ENCODE results near the gene PEX16. TPM values are rescaled to one million over a fixed set of nuclear protein-coding genes. Genes with fewer than 3 reads are reported as not detected.

Gene PEX16
- total RNA-seq, 4 donors from 2014 or later: 20.0 to 26.7 (median 21.3) TPM

- Histone ChIP-seq H3K27ac (peak overlapping the region in 1 of 4 donors; percentile 12), H3K4me3 (no peak overlapping the region), H3K27me3 (no peaks in the 10 kb centered on the region), H3K36me3 (peaks cover 0 to 42% of the 10 kb centered on the region in 2 donors), H3K9me3 (no peaks in the 10 kb centered on the region), H3K4me1 (no peaks in the 10 kb centered on the region)
- WGBS, 2 donors (ENCODE audit: low coverage in 1 of 2): 67 to 70% methylated on average over 1 of the region's 1 CpG
- TF ChIP-seq POLR2A (IDR thresholded peaks at IDR 0.05) (no peak), POLR2AphosphoS5 (IDR thresholded peaks at IDR 0.05) (no peak), EP300 (IDR thresholded peaks at IDR 0.05) (no peak)
- TF ChIP-seq, protein P1, sequence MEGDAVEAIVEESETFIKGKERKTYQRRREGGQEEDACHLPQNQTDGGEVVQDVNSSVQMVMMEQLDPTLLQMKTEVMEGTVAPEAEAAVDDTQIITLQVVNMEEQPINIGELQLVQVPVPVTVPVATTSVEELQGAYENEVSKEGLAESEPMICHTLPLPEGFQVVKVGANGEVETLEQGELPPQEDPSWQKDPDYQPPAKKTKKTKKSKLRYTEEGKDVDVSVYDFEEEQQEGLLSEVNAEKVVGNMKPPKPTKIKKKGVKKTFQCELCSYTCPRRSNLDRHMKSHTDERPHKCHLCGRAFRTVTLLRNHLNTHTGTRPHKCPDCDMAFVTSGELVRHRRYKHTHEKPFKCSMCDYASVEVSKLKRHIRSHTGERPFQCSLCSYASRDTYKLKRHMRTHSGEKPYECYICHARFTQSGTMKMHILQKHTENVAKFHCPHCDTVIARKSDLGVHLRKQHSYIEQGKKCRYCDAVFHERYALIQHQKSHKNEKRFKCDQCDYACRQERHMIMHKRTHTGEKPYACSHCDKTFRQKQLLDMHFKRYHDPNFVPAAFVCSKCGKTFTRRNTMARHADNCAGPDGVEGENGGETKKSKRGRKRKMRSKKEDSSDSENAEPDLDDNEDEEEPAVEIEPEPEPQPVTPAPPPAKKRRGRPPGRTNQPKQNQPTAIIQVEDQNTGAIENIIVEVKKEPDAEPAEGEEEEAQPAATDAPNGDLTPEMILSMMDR (IDR thresholded peaks at IDR 0.05): no peak
- no peak for ATAC-seq
These were observed 42.2 kb upstream of the PEX16 start for GRCh38 chr11:45959851-45960250.

DNA sequence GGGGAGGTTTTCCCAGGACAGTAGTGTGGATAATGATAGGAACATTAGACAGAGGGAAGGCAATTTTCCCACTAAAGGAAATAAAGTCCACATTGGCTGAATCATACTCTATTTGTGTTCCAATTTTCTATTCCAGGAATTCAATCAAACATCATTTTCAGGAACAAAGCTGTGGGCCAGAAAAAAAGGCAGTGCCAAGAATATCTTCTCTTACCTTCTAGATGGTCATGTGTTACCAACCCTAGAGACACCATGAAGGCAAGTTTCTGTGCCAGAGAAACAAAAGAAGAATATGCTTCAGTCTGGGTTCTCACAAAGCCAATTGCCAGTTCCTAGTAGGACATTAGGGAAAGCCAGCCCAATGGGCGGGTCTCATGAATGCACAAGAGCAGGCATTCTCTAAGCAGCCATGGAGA is 32.3 kb upstream of the PEX16 start:
- no peaks in the 10 kb centered on the region for H3K9me3 ChIP-seq
- WGBS, 2 donors (ENCODE audit: low coverage in 1 of 2): 71% methylated on average over 1 of the region's 1 CpG; no CpG with 5 or more reads in 1 of the 2 donors
- no peak overlapping the region for H3K4me3 ChIP-seq
- ATAC-seq: peak; percentile 34
- H3K27ac ChIP-seq: no peak overlapping the region
- peaks cover 0 to 89% of the 10 kb centered on the region in 2 donors for H3K36me3 ChIP-seq
- H3K27me3 ChIP-seq: no peaks in the 10 kb centered on the region
- no peaks in the 10 kb centered on the region for H3K4me1 ChIP-seq
- TF ChIP-seq POLR2A (IDR thresholded peaks at IDR 0.05): no peak
- TF ChIP-seq, protein P1 (IDR thresholded peaks at IDR 0.05): no peak
- no peak for TF ChIP-seq EP300 (IDR thresholded peaks at IDR 0.05)
- TF ChIP-seq POLR2AphosphoS5 (IDR thresholded peaks at IDR 0.05): no peak

DNA sequence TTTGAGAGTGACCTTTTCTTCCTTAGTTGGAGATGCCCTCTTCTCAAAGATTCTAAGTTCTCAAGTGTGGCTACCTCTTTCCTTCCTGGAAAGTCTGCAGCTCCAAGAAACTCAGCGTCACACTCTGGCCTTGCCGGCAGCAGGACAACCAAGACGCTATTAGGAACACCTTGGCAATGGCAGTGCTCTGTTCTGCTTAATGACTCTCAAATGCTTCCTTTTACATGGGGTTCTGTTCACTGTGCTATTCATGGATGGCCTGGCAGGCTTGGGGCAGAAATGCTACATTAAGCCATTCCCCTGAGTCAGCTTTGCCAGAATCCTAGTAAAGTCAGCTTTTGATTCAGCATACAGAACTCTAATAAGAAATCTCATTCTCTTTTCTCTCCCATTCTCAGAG is 30.7 kb upstream of the PEX16 start:
- Histone ChIP-seq H3K9me3 (no peaks in the 10 kb centered on the region), H3K27me3 (no peaks in the 10 kb centered on the region), H3K4me1 (no peaks in the 10 kb centered on the region), H3K27ac (no peak overlapping the region), H3K4me3 (no peak overlapping the region), H3K36me3 (peaks cover 0 to 99% of the 10 kb centered on the region in 2 donors)
- no CpG with 5 or more reads among the region's 3 CpGs for WGBS, 2 donors (ENCODE audit: low coverage in 1 of 2)
- TF ChIP-seq, protein P1 (IDR thresholded peaks at IDR 0.05): no peak
- TF ChIP-seq EP300 (IDR thresholded peaks at IDR 0.05) (no peak), POLR2A (IDR thresholded peaks at IDR 0.05) (no peak), POLR2AphosphoS5 (IDR thresholded peaks at IDR 0.05) (no peak)
- no peak for ATAC-seq

GRCh38 chr11:45947885-45948284 is 30.2 kb upstream of the PEX16 start:
- Histone ChIP-seq H3K27ac (no peak overlapping the region), H3K4me3 (no peak overlapping the region), H3K9me3 (no peaks in the 10 kb centered on the region), H3K27me3 (no peaks in the 10 kb centered on the region), H3K4me1 (no peaks in the 10 kb centered on the region), H3K36me3 (peaks cover 0 to 100% of the 10 kb centered on the region in 2 donors)
- TF ChIP-seq POLR2A (IDR thresholded peaks at IDR 0.05) (no peak), POLR2AphosphoS5 (IDR thresholded peaks at IDR 0.05) (no peak), EP300 (IDR thresholded peaks at IDR 0.05) (no peak)
- TF ChIP-seq, protein P1 (IDR thresholded peaks at IDR 0.05): no peak
- ATAC-seq: no peak
- WGBS, 2 donors (ENCODE audit: low coverage in 1 of 2): 75 to 83% methylated on average over 1 of the region's 1 CpG

- TF ChIP-seq, protein P1 (IDR thresholded peaks at IDR 0.05): no peak
- Histone ChIP-seq H3K36me3 (peaks cover 0 to 99% of the 10 kb centered on the region in 2 donors), H3K9me3 (no peaks in the 10 kb centered on the region), H3K4me1 (no peaks in the 10 kb centered on the region), H3K27me3 (no peaks in the 10 kb centered on the region), H3K4me3 (no peak overlapping the region), H3K27ac (no peak overlapping the region)
- 75% methylated on average over 3 of the region's 3 CpGs; no CpG with 5 or more reads in 1 of the 2 donors for WGBS, 2 donors (ENCODE audit: low coverage in 1 of 2)
- ATAC-seq: no peak
These were observed 27.8 kb upstream of the PEX16 start for GRCh38 chr11:45945397-45945999.

Data from gastroesophageal sphincter (tissue), 4 donors.